Neuronal stem cell (in vitro differentiated cells): Measurements from ENCODE around the gene CNPY1.

Experiments used
- DNase-seq: peaks from one replicate; pipeline ENCODE4 v3.0.0-alpha.2; 2013; ENCODE audit warnings: low spot score
- H2AFZ ChIP-seq: one replicate; pipeline ENCODE4 v1.6.1; 2013; ENCODE audit warnings: mild to moderate bottlenecking, low read length, inconsistent platforms
- H2AK5ac ChIP-seq: 2 replicates; pipeline ENCODE4 v1.6.1; 2013; ENCODE audit warnings: low read depth, mild to moderate bottlenecking, inconsistent platforms, low read length, moderate library complexity, mixed read lengths
- H2BK120ac ChIP-seq: 2 replicates; pipeline ENCODE4 v1.6.1; 2013; ENCODE audit warnings: low read depth, mild to moderate bottlenecking, inconsistent platforms, low read length, moderate library complexity, mixed read lengths
- H2BK12ac ChIP-seq: one replicate; pipeline ENCODE4 v1.6.1; 2013; ENCODE audit warnings: low read length, inconsistent platforms
- H2BK15ac ChIP-seq: 2 replicates; pipeline ENCODE4 v1.6.1; 2013; ENCODE audit warnings: mild to moderate bottlenecking, low read length, inconsistent platforms, mixed read lengths
- H2BK5ac ChIP-seq: one replicate; pipeline ENCODE4 v1.6.1; 2013; ENCODE audit warnings: inconsistent platforms, mild to moderate bottlenecking, low read length, moderate library complexity
- H3K14ac ChIP-seq: one replicate; pipeline ENCODE4 v1.6.1; 2013; ENCODE audit warnings: low read length, inconsistent platforms
- H3K18ac ChIP-seq: 2 replicates; pipeline ENCODE4 v1.6.1; 2013; ENCODE audit warnings: low read length, inconsistent platforms
- H3K23ac ChIP-seq: 2 replicates; pipeline ENCODE4 v1.6.1; 2013; ENCODE audit warnings: low read depth, mild to moderate bottlenecking, mixed read lengths, low read length, inconsistent platforms; ENCODE audit not compliant: poor library complexity
- H3K27ac ChIP-seq: replicated peaks from 3 replicates; pipeline ENCODE4 v1.5.1; 2013; ENCODE audit warnings: low read length, inconsistent platforms
- H3K27me3 ChIP-seq, 3 experiments: 2 replicates each; pipeline ENCODE4 v1.6.1; 2013; ENCODE audit warnings: low read length in 3 of 3, mild to moderate bottlenecking in 2 of 3, inconsistent platforms in 1 of 3, low read depth in 1 of 3, mixed read lengths in 1 of 3, moderate library complexity in 1 of 3; ENCODE audit not compliant: control insufficient read depth in 3 of 3, insufficient read depth in 3 of 3
- H3K36me3 ChIP-seq, 2 donors: replicated peaks in 1 of 2; 2 replicates each; pipeline ENCODE4 v1.6.1; 2013; ENCODE audit warnings: low read length in 2 of 2; ENCODE audit not compliant: control insufficient read depth in 2 of 2, insufficient read depth in 2 of 2
- H3K4ac ChIP-seq: 2 replicates; pipeline ENCODE4 v1.6.1; 2013; ENCODE audit warnings: inconsistent platforms, mild to moderate bottlenecking, low read length, moderate library complexity
- H3K4me1 ChIP-seq, 2 donors: 1 replicate in 1 of 2; 2 replicates in 1 of 2; pipeline ENCODE4 v1.6.1; 2013; ENCODE audit warnings: low read length in 2 of 2, low read depth in 1 of 2; ENCODE audit not compliant: control insufficient read depth in 2 of 2, insufficient read depth in 1 of 2
- H3K4me2 ChIP-seq: one replicate; pipeline ENCODE4 v1.6.1; 2013; ENCODE audit warnings: mild to moderate bottlenecking, low read length, inconsistent platforms; ENCODE audit not compliant: insufficient read depth, poor library complexity, severe bottlenecking
- H3K4me3 ChIP-seq, 2 donors: 2 replicates each; pipeline ENCODE4 v1.5.1; 2013; ENCODE audit warnings: low read length in 2 of 2, mild to moderate bottlenecking in 2 of 2, inconsistent platforms in 1 of 2, moderate library complexity in 1 of 2
- H3K79me1 ChIP-seq: one replicate; pipeline ENCODE4 v1.6.1; 2013; ENCODE audit warnings: low read depth, mild to moderate bottlenecking, inconsistent platforms, low read length, moderate library complexity
- H3K9ac ChIP-seq: one replicate; pipeline ENCODE4 v1.6.1; 2013; ENCODE audit warnings: mild to moderate bottlenecking, low read depth, low read length, inconsistent platforms; ENCODE audit not compliant: poor library complexity
- H3K9me3 ChIP-seq, 2 donors: replicated peaks in 1 of 2; 2 replicates each; pipeline versions ENCODE3 to v1.6.1; 2013; ENCODE audit warnings: low read length in 2 of 2, mild to moderate bottlenecking in 2 of 2, inconsistent platforms in 1 of 2, low read depth in 1 of 2, mixed read lengths in 1 of 2, moderate library complexity in 1 of 2; ENCODE audit not compliant: control insufficient read depth in 2 of 2, insufficient read depth in 1 of 2
- H4K8ac ChIP-seq: one replicate; pipeline ENCODE4 v1.6.1; 2013; ENCODE audit warnings: low read depth, mild to moderate bottlenecking, inconsistent platforms, low read length, moderate library complexity
- H4K91ac ChIP-seq: one replicate; pipeline ENCODE4 v1.6.1; 2013; ENCODE audit warnings: low read length, low read depth, mild to moderate bottlenecking, inconsistent platforms; ENCODE audit not compliant: poor library complexity
- WGBS, 2 donors: extraction: QIAGEN DNeasy Blood & Tissue Kit; methylation state at CpG; one replicate each; pipeline ENCODE4 v1.1.7; 2013; ENCODE audit warnings: missing lambda C conversion rate in 2 of 2, mixed read lengths in 1 of 2; ENCODE audit not compliant: insufficient read length in 2 of 2, insufficient replicate concordance in 1 of 2; ENCODE audit errors: extremely low coverage in 2 of 2; 5-methylcytosine and 5-hydroxymethylcytosine counted together

Gene CNPY1

GRCh38 chr7:155451840-155452239 is 94.5 kb downstream of the CNPY1 start:
- Histone ChIP-seq H3K14ac (no peak overlapping the region), H3K36me3 (no peaks in the 10 kb centered on the region), H3K4me1 (peaks cover 8 to 24% of the 10 kb centered on the region in 2 donors), H3K27me3 (peaks cover 81 to 98% (median 94%) of the 10 kb centered on the region in 3 experiments), H3K4me3 (no peak overlapping the region), H4K8ac (no peak overlapping the region), H3K4ac (no peak overlapping the region), H4K91ac (no peak overlapping the region), H2BK5ac (no peak overlapping the region), H3K79me1 (no peaks in the 10 kb centered on the region), H3K23ac (no peak overlapping the region), H3K27ac (no peak overlapping the region), H2AFZ (no peak overlapping the region), H3K9me3 (peaks cover 4% of the 10 kb centered on the region in 2 donors), H3K4me2 (no peak overlapping the region), H2AK5ac (no peak overlapping the region), H3K9ac (no peak overlapping the region), H3K18ac (no peak overlapping the region), H2BK15ac (no peak overlapping the region), H2BK120ac (no peak overlapping the region), H2BK12ac (no peak overlapping the region)
- no CpG with 5 or more reads among the region's 9 CpGs for WGBS, 2 donors
- DNase-seq, result no peak
